Hepatic stellate cell (primary cell): Measurements from ENCODE around the gene CDK5R2.

Experiments
- DNase-seq: peaks from one replicate; pipeline ENCODE4 v3.0.0; 2011; ENCODE audit warnings: low spot score

Gene CDK5R2

DNA sequence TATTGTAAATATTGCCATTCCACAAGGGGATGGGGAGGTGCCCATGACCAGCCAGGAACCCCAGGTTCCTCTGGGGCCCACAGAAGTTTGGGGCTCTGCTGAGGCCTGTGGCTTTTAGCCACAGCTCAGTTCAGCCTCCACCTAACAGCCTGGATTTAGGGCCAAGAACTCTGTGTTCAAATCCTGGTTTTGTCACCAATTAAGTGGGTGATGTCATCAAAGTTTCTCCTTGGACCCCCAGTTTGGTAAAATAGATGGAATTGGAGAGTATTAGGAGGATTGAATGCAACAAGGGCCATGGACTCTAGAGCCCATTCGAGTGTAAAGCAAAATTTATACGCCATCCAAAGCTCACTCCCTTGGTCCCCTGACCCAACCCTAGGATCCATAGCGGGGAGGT is 28.7 kb downstream of the CDK5R2 start:
- DNase-seq: no peak

DNA sequence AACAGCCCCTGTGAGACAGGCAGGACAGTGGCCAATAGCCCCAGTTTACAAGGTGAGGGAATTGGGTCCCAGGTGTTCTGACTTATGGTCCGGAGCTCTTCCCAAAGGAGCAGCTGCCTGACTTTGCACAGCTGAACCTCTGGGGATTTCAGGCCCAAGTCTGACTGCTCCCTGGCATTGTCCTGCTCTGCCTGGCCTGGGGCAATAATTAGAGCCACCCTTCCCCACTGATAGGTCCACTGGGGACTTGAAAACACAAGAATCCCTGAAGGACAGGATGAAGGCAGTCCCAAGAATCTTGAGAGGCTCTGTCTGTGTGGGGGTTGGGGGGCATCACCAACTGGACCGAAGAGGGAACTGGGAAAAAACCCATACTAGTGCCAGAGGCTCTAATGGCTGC is 29.2 kb downstream of the CDK5R2 start:
- DNase-seq: no peak

DNA sequence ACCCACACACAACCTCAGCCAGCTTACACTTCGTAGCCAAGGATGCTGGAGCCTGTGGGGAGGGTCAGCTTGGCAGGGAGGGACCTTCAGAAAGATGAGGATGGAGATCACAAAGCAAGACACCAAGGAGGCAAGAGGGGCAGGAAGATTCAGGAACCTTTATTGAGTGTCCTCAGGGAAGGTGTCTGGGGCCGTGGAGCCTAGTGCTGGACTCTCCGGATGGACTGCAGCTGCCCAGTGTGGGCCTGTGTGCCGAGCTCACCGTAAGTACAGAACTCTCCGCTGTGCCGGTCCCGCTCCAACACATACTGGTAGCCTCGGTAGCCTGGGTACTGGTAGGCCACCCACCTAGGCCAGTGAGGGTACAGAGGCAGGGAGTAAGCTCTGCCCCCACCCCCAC is 30.6 kb downstream of the CDK5R2 start:
- no peak for DNase-seq

DNA sequence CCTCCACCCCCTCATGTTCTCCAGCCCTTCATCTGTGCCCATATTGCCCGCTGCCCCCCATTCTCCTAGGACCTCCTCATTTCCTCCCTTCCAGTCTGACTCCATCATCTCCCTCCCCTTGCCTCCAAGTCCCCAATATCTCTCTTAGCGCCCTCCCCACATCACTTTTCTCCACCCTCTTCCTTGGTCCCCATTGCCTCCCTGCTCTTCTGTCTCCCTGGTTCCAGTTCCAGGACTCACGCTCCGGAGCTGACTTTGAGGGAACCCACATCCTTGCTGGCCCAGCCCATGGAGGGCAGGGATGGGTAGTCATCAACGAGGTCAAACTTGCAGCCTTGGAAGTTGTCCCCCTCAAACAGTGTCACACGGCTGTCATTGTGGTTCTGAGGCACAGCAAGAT is 31.1 kb downstream of the CDK5R2 start:
- no peak for DNase-seq

DNA sequence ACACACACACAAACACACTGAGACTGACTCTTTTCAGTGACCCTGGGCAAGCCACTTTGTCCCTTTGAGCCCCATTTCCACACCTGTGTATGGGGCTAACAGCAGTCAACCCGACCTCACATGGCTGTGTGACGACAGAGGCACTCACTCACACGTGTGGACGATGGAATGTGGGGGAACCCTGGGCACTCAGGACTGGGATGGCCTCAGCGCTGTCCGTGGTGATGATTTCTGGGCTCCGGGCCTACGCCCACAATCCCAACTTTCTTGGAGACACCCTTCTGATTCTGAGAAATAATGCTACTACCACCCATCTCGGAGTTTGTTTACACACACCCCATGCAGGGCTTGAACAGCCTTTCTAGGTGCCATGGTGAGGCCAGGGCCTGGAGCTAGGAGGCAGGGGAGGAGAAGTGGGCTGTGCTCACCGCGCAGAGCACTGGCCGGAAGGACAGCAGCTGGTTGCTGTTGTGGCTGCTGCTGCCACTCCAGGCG is 32.3 kb downstream of the CDK5R2 start:
- DNase-seq: peak; percentile 68

DNA sequence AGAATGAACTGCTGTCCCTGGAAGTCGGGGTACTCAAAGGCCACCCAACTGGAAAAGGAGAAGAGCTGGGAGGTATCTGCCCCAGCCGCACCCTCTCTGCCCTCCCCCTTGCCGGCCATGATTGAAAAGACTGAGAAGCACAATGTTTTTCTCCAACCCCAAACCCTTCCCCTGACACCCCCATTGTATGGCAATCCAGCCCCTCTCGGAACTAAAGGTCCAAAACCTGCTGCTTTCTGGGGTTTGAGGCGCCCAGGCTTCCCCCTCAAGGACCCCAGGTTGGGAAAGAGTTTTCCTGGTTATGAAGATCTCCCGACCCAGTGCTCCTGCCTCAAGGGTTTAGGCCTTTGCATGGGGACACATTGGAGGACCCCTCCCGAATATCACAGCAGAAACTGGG is 32.7 kb downstream of the CDK5R2 start:
- DNase-seq: no peak

DNA sequence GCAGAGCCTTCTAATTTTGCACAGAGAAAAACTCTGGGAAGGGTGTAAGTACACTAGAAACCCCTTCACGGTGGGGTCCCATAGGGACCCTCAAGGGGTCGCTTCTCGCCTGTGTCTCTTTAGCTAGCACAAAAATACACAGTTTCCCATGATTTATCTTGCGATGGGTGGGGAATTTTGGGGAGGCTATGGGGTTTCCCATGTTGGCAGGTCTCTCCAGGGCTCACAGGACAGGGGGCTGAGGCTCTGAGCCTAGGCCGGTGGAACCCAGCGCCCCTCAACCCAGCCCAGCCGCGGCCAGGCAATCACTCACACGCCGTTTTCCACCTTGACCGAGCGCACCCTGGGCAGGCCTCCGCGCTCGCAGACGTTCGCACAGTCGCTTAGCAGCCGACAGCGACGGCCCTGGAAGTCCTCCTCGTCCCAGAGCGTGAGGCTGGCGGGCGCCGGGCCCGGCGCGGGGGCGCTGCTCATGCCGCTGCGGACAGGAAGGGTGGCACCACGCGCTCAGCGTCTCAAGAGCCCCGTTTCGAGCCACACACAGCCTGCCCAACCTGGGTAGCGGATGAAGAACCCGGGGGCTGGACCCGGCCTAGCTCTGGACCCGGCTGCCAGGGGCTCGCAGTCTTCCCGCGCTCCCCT is 33.4 kb downstream of the CDK5R2 start:
- no peak for DNase-seq

DNA sequence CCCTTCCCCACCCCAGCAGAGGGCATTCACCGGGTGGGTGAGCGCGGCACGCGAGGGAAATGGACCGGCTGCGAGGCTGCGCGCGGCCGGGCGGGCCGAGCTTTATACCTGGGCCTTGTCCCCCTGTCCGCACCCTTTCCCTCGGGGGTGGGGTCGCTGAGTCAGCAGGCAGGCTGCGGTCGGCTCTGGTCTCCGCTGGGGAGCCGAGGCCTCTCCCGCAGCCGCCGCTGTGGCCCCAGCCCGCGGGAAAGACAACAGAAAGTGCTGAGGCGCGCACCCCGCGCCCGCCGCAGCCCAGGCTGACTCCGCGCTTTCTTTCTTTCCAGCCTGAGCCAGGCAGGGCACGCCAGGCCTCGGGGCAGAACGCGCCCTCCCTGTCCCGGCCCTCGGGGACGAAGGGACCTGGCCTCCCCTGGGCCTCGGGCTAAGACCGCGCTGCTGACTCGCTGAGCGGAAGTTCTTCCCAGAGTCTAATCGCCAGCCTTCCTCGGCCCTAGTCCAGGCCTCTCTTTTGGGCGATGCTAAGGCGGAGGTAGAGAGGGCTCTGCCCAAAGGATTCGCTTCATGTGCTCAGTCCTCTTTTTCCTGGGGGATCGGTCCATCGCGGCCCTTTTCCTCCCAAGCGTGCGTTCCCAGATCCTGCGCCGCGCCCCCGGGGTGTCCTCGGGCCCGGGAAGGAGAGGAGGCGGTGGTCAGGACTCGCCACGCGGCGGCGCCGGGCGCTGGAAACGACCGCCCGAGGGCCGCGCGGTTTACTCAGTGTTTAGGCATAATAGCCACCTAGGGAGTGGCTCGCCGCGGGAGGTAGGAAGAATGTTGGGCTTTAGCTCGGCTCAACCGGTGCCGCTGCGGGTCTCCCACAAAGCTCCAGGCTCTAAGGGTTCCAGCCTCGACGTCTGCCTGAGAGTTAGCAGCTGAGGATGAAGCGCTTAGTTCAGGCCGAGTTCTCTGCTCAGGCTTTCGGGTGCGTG is 34.2 kb downstream of the CDK5R2 start, which contains the start of gene CRYBA2:
Gene CRYBA2, minus strand, starts transcription at position 78 of the 971 bp plus-strand sequence. CDS start 246 bp downstream, outside the sequence.
- no peak for DNase-seq

DNA sequence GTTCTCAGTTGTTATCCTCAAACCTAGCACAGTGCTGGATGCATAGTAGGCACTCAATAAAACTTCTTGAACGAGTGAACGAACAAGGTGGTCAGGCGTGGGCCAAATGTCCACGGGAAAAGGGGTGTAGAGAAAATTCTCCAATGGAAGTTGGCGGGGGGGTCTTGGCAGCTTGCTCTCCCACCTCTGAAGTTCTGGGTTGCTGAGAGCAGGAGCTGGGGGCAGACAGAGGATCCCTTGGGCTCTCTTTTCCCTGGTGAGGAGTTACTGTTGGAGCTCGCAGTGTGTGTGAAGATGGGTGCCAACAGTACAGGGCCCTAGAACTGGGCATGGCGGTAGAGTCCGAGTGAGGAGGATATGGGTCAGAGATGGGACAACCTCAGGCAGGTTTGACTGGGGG is 36.1 kb downstream of the CDK5R2 start:
- DNase-seq: no peak

DNA sequence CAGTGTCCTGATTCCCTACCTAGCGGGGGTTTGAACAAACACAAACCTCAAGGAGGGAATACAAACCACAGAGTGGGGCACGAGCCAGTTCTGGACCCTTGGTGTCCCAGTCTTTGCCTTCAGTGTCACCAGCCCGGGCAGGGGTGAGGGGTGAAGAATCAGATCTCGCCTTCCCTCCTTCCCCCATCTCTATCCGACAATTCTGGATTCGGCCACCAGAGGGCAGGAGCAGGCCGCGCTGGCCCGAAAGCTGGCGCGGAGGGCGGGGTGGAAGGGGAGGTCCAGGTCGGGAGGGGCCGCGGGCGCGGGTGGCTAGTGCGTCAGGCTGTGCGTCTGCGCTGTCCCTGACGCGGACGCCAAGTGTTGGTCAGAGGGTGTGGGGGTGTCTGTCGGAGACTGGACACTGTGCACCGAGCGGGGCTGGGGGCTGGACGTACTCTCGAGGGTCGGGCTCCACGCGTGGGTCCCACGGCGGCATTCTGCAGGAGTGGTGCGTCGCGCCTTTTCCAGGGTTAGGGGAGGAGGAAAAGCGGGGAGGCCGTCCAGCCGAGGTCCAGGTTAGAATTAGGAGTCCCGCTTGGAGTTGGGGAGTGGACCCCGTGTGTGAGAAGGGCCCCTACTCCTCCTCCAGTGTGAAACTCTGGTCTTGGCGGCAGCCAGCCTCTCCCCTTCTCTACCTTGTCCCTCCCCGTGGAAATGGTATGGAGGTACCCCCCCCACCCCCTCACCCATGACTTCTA is 36.7 kb downstream of the CDK5R2 start:
- DNase-seq: peak; percentile 95

DNA sequence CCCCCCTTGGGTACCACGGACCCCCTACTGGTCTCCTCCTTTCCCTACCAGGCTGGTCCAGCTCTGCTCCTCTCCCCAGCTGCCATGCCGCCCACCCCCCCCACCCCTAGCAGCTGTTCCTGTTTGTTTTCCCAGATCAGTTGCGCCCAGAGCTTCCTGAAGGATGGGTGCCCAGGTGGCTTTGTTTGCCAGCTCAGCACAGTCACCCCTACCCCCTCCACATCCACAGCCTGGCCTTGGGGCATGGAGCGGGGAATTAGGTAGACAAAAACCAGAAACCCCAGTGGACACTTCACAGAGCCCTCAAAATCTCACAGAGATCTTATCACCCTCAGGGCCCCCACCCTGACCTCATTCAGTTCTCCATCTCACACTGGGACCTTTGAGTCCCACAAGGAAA is 37.5 kb downstream of the CDK5R2 start:
- no peak for DNase-seq

DNA sequence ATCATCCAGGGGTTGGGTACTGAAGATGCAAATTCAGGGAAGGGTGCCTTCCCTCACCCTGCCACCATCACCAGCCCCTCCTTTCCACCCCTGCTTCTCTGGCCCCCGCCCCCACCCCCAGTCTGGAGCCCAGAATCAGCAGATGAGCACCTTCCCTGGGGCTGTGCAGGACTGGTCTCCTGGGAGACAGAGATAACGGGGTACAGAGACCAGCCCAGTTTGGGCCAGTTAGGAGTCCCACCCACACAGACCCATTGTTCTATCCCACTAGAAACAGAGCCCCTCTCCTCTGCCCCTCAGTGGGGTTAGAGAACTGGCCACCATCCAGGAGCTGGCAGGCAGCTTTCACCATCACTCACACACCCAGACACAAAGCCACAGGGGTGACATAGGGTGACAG is 38.3 kb downstream of the CDK5R2 start:
- DNase-seq: no peak

DNA sequence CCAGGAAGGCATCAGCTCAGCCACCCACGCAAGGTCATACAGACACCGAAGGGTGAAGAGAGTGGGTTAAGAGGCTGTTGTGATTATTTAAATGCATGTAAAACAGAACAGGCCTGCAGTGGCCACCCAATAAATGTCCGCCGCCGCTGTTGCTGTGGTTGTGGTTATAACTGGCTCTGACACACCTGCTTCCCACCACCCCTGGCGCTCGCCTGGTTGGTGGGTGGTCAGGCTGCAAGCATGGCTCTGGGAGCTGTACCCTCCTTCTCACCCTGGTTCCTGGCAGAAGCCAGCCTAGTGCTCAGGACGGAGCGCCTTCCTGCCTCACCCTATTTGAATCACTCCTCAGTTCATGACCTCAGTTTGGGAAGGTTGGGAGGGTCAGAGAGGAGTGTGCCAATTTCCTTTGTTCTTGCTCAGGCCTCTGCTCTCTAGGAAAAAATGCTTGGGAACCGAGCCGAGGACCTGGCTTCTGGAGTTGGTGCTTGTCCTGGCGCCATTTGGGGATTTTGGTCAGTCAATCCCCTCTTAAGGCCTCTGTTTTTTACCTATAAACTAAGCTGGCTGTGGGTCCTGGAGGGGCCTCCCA is 39.0 kb downstream of the CDK5R2 start:
- no peak for DNase-seq

DNA sequence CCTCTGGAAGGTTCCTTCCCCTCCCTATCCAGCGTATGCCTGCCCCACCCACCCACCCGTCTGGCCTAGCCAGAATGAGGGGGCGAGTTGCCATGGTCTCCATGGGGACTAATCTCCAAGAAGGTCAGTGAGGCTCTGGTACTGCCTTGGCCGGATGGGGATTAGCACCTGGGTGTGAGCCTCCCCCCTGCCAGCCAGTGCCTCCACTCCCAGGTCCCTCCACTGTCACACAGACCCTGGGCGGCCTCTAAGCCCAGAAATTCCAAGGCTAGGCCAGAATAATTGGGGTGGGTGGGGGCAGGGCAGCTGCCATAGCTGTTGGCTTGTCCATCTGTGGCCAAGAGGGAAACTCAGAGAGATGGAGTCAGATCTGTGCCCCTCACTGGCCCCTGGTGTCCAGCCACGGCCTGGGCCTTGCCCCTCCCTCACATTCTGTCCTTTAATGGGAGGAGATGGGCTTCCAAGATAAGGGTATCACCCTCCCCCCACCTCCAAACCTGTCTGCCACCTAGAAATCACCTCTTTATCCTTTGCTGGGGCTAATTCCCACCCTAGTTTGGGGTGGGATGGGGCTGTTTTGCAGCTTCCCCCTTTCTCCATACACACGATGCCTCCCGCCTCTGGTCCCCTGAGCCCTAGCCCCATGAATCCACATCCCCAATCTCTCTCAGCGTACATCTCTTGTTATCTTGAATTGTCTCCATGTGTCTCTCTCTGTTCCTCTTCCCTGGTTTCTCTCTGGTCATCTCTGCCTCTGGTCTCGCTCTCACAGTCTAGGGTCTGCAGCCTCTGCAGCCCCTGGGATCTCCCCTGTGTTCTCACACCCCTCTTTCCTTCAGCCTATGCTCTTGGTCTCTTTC is 39.8 kb downstream of the CDK5R2 start:
- DNase-seq: no peak

DNA sequence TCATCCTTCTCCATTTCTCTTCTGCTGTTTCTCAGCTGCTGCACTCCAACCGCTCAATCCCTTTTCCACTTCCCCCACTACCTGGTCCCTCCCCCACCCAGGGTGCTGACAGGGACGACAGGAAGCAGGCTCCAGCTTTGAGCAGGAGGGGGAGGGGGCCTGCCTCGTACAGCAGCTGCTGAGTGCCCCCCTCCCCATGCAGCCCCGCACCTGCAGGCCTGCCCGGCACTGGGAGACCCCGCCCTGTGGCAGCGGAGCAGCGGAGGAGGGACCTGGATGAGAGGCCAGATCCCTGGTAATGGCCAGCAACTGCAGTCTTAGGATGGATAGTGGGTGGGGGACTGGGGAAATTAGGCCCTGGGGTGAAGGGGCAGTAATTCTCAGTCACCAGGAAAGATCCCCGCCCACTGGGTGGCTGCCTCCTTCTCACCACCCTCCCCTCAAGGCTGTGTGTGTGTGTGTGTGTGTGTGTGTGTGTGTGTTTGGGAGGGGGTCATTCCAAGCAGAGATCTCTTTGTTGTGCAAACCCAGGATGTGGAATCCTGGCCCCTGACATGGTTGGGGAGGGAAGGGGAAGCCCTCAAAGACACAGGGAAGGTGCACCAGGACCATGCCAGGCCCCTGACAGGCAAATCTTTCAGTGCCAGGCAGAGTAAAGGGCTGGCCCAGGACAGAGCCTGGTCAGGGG is 40.6 kb downstream of the CDK5R2 start:
- no peak for DNase-seq

DNA sequence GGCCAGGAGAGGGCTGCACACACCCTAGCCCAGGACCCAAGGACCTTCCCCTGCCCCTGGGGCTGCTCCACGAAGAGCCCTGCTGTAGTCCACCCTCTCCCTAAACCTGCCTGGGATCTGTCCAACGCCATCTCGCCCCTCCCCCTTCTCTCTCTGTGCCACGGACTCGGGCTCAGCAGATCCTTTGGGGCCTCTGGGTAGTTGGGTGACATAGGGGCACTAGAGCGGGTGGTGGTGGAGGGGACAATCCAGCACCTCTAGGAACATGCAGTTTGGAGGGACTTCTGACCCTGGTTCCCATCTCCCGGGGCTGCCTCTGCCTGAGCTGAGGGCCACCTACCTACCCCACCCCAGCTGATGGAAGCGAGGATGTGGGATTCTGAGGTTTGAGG is 41.1 kb downstream of the CDK5R2 start:
- DNase-seq: no peak

DNA sequence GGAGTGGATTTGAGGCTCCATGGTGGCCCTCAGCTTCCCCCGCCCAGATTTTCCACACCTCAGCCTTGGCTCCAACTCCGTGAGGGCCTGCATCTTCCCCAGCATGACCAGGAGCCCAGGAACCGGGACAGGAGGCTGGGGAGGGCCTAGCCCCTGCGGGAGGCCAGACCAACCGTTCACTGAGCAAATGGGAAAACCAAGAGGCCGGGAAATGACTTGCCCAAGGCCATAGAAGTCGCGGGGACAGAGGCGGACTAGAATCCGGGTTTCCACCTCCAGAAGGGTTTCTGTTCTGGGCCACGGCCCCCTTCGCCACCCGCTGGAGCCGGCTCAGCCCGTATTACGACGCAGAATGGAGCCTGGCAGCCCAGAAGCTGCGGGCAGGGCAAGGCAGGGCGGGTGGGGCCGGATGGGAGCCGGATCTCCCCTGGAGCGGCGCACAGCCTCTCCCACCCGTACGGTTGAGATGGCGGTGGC is 41.7 kb downstream of the CDK5R2 start:
- DNase-seq: no peak

DNA sequence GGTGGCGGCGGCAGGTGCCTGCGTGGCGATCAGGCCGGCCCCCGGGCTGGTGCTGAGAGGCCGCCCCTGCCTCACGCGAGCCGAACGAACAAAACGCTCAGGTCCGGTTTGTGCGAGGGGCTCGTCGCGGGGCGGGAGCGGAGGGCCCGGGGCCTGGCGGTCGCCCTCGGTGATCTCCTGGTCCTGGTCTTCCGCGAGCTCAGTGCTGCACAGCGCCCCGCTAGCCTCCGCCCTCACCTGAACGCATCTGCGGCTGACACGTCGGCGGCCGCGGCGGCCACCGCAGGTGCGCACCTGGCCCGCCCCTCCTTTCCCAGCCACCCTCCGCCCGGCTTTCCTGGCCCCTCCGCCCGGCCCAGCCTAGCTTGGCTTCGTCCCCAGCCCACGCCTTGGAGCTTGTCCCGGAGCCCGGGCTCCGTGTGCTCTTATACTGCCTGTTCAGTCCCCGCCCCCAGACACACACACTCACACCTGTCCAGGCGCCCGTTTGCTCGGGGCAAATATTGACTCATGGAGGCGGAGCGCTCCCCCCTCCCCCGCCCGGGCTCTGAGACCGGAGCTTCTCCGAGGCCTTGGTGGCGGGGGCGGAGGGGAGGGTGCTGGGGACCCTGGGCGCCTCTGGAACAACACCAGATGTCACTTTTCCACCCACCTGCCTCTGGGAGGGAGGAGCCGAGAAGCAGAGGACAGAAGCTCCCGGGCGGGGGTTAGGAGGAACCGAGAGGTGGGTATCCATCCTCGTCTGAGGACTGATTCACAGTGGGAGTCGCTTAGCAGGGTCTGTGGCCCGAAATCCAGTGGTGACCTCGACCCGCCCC is 42.3 kb downstream of the CDK5R2 start:
- no peak for DNase-seq
